IMR-90 (cell line): ENCODE results near the gene EDN3. TPM values are rescaled to one million over a fixed set of nuclear protein-coding genes. Genes with fewer than 3 reads are reported as not detected.

ENCODE experiments used
- ATAC-seq: fragments of 200-7000 bp; cut with Tn5 transposase; 2 replicates; pipeline ENCODE4 v1.9.1; 2020; ENCODE audit warnings: low read depth, mild to moderate bottlenecking, moderate library complexity
- BruUV-seq: library from RNA; stranded (reverse); fragments of 400-500 nt; replicated peaks from 2 replicates; lab custom pipeline; 2021; lab: Mats Ljungman, UMichigan
- CTCF ChIA-PET: fragments of 300-600 bp; formaldehyde crosslinking; extraction: SDS; loops from one replicate; lab custom pipeline; 2021; ENCODE audit warnings: antibody characterized with exemption; lab: Yijun Ruan, JAX
- POLR2A ChIA-PET: fragments of 300-600 bp; sonication (Branson Sonifier 250); formaldehyde crosslinking; loops from one replicate; lab custom pipeline; 2022; ENCODE audit warnings: antibody characterized with exemption; ENCODE audit not compliant: unreplicated experiment; lab: Charles Lee
- DNase-seq: peaks from one replicate; pipeline ENCODE4 v3.0.0; 2013
- H2AFZ ChIP-seq: replicated peaks from 2 replicates; pipeline ENCODE3; 2013; ENCODE audit warnings: low read length, mild to moderate bottlenecking; ENCODE audit not compliant: poor library complexity
- H2AK5ac ChIP-seq: 2 replicates; pipeline ENCODE4 v1.6.1; 2013; ENCODE audit warnings: low read depth, low read length, inconsistent platforms
- H2AK9ac ChIP-seq: replicated peaks from 2 replicates; pipeline ENCODE3; 2013; ENCODE audit warnings: mild to moderate bottlenecking, low read depth, low read length, moderate library complexity; ENCODE audit not compliant: poor library complexity
- H2BK120ac ChIP-seq: 2 replicates; pipeline ENCODE4 v1.6.1; 2013; ENCODE audit warnings: low read depth, low read length, inconsistent platforms
- H2BK15ac ChIP-seq: 3 replicates; pipeline ENCODE4 v1.6.1; 2013; ENCODE audit warnings: low read depth, low read length, inconsistent platforms
- H2BK20ac ChIP-seq: 2 replicates; pipeline ENCODE4 v1.6.1; 2013; ENCODE audit warnings: low read depth, mild to moderate bottlenecking, inconsistent platforms, low read length, moderate library complexity
- H2BK5ac ChIP-seq: 2 replicates; pipeline ENCODE4 v1.6.1; 2013; ENCODE audit warnings: mild to moderate bottlenecking, low read depth, low read length, inconsistent platforms; ENCODE audit not compliant: poor library complexity, severe bottlenecking
- H3K14ac ChIP-seq: replicated peaks from 2 replicates; pipeline ENCODE4 v1.6.1; 2013; ENCODE audit warnings: low read depth, low read length, inconsistent platforms
- H3K18ac ChIP-seq: 2 replicates; pipeline ENCODE4 v1.6.1; 2013; ENCODE audit warnings: low read depth, low read length, control low read depth
- H3K23ac ChIP-seq: 2 replicates; pipeline ENCODE4 v1.6.1; 2013; ENCODE audit warnings: low read depth, low read length, inconsistent platforms
- H3K27ac ChIP-seq: 2 replicates; pipeline ENCODE4 v1.5.1; 2013; ENCODE audit warnings: mild to moderate bottlenecking, control low read depth, low read length; ENCODE audit not compliant: insufficient read depth
- H3K27me3 ChIP-seq: 2 replicates; pipeline ENCODE4 v1.6.1; 2013; ENCODE audit warnings: low read length; ENCODE audit not compliant: control insufficient read depth, insufficient read depth
- H3K36me3 ChIP-seq: 2 replicates; pipeline ENCODE4 v1.6.1; 2013; ENCODE audit warnings: low read length, mixed read lengths; ENCODE audit not compliant: control insufficient read depth, insufficient read depth
- H3K4ac ChIP-seq: 2 replicates; pipeline ENCODE4 v1.6.1; 2013; ENCODE audit warnings: low read depth, low read length, inconsistent platforms
- H3K4me1 ChIP-seq: 2 replicates; pipeline ENCODE4 v1.6.1; 2013; ENCODE audit warnings: low read length, mixed read lengths; ENCODE audit not compliant: control insufficient read depth, insufficient read depth
- H3K4me2 ChIP-seq: 2 replicates; pipeline ENCODE4 v1.6.1; 2013; ENCODE audit warnings: low read depth, mild to moderate bottlenecking, control low read depth, low read length, moderate library complexity
- H3K4me3 ChIP-seq: 2 replicates; pipeline ENCODE4 v1.5.1; 2013; ENCODE audit warnings: low read depth, mild to moderate bottlenecking, control low read depth, low read length, moderate library complexity; ENCODE audit not compliant: insufficient read depth
- H3K56ac ChIP-seq: 2 replicates; pipeline ENCODE4 v1.6.1; 2013; ENCODE audit warnings: low read length, inconsistent platforms; ENCODE audit not compliant: insufficient read depth; ENCODE audit errors: extremely low read depth
- H3K79me1 ChIP-seq, 2 experiments: 2 replicates each; pipeline ENCODE4 v1.6.1; 2013; ENCODE audit warnings: low read length in 2 of 2, inconsistent platforms in 1 of 2, low read depth in 1 of 2
- H3K9ac ChIP-seq: 2 replicates; pipeline ENCODE4 v1.6.1; 2013; ENCODE audit warnings: low read depth, low read length, control low read depth
- H3K9me1 ChIP-seq: 2 replicates; pipeline ENCODE4 v1.6.1; 2013; ENCODE audit warnings: low read length, inconsistent platforms; ENCODE audit not compliant: insufficient read depth
- H3K9me3 ChIP-seq: 2 replicates; pipeline ENCODE4 v1.6.1; 2013; ENCODE audit warnings: low read length; ENCODE audit not compliant: control insufficient read depth, insufficient read depth
- H4K20me1 ChIP-seq: 2 replicates; pipeline ENCODE4 v1.6.1; 2013; ENCODE audit warnings: low read length, inconsistent platforms; ENCODE audit not compliant: insufficient read depth
- H4K5ac ChIP-seq: 2 replicates; pipeline ENCODE4 v1.6.1; 2013; ENCODE audit warnings: mild to moderate bottlenecking, low read depth, low read length, control low read depth
- H4K8ac ChIP-seq, 2 experiments: 2 replicates each; pipeline ENCODE4 v1.6.1; 2013; ENCODE audit warnings: low read depth in 2 of 2, low read length in 2 of 2, control low read depth in 1 of 2, inconsistent platforms in 1 of 2
- H4K91ac ChIP-seq: 2 replicates; pipeline ENCODE4 v1.6.1; 2013; ENCODE audit warnings: low read depth, low read length, inconsistent platforms; ENCODE audit not compliant: insufficient read depth
- BHLHE40 ChIP-seq: fragments of 150-350 bp; IDR thresholded peaks from 2 replicates; pipeline ENCODE4 v1.6.1; 2016; ENCODE audit warnings: mild to moderate bottlenecking, low read depth, low read length
- CEBPB ChIP-seq: IDR thresholded peaks from 2 replicates; pipeline ENCODE4 v1.6.1; 2012; ENCODE audit warnings: low read depth, low read length, improper control_type of control experiment
- CHD1 ChIP-seq: IDR thresholded peaks from 2 replicates; pipeline ENCODE4 v1.6.1; 2012; ENCODE audit warnings: low read depth, low read length, improper control_type of control experiment
- CTCF ChIP-seq: conservative IDR thresholded peaks from 2 replicates; pipeline ENCODE4 v1.5.1; 2012; ENCODE audit warnings: mild to moderate bottlenecking, low read depth, low read length, improper control_type of control experiment
- ELK1 ChIP-seq: fragments of 150-350 bp; IDR thresholded peaks from 2 replicates; pipeline ENCODE4 v1.6.1; 2016; ENCODE audit warnings: low read depth, mild to moderate bottlenecking, low read length, moderate library complexity, borderline replicate concordance
- FOS ChIP-seq: fragments of 150-350 bp; IDR thresholded peaks from 2 replicates; pipeline ENCODE4 v1.6.1; 2016; ENCODE audit warnings: low read depth, low read length
- MAFK ChIP-seq: IDR thresholded peaks from 2 replicates; pipeline ENCODE4 v1.6.1; 2012; ENCODE audit warnings: low read depth, low read length, improper control_type of control experiment
- MAZ ChIP-seq: IDR thresholded peaks from 2 replicates; pipeline ENCODE4 v1.6.1; 2012; ENCODE audit warnings: low read depth, mild to moderate bottlenecking, low read length, improper control_type of control experiment, moderate library complexity, borderline replicate concordance
- MXI1 ChIP-seq: IDR thresholded peaks from 2 replicates; pipeline ENCODE4 v1.6.1; 2012; ENCODE audit warnings: low read depth, mild to moderate bottlenecking, low read length, moderate library complexity, borderline replicate concordance
- NFE2L2 ChIP-seq: fragments of 150-350 bp; IDR thresholded peaks from 2 replicates; pipeline ENCODE4 v1.6.1; 2016; ENCODE audit warnings: low read depth, mild to moderate bottlenecking, low read length
- POLR2A ChIP-seq: IDR thresholded peaks from 2 replicates; pipeline ENCODE4 v1.6.1; 2012; ENCODE audit warnings: mild to moderate bottlenecking, low read depth, low read length
- RAD21 ChIP-seq: IDR thresholded peaks from 2 replicates; pipeline ENCODE4 v1.6.1; 2012; ENCODE audit warnings: low read length, improper control_type of control experiment
- RCOR1 ChIP-seq: IDR thresholded peaks from 2 replicates; pipeline ENCODE4 v1.6.1; 2012; ENCODE audit warnings: mild to moderate bottlenecking, low read length, improper control_type of control experiment; ENCODE audit not compliant: insufficient replicate concordance
- RFX5 ChIP-seq: IDR thresholded peaks from 2 replicates; pipeline ENCODE4 v1.8.0; 2012; ENCODE audit warnings: low read depth, mild to moderate bottlenecking, low read length, moderate library complexity
- SMC3 ChIP-seq: fragments of 150-350 bp; IDR thresholded peaks from 2 replicates; pipeline ENCODE4 v1.6.1; 2016; ENCODE audit warnings: low read depth, mild to moderate bottlenecking, antibody characterized with exemption, low read length, moderate library complexity
- USF2 ChIP-seq: fragments of 150-350 bp; IDR thresholded peaks from 2 replicates; pipeline ENCODE4 v1.6.1; 2017; ENCODE audit warnings: mild to moderate bottlenecking, antibody characterized with exemption, low read length, low read depth
- WGBS, 2 experiments: methylation state at CpG; one replicate each; pipeline versions ENCODE4 v1.1.5 to v1.1.7; 2013; ENCODE audit warnings: missing lambda C conversion rate in 2 of 2; ENCODE audit not compliant: insufficient read length in 1 of 2; ENCODE audit errors: extremely low coverage in 2 of 2; 5-methylcytosine and 5-hydroxymethylcytosine counted together
- dilution Hi-C: fragments of 300-500 bp; cut with HindIII; formaldehyde crosslinking; loops from one replicate; pipeline ENCODE4 v1.14.3; 2018; ENCODE audit warnings: low sequenced_read_pairs; ENCODE audit not compliant: unreplicated experiment
- in situ Hi-C: fragments of 300-500 bp; cut with MboI; formaldehyde crosslinking; loops from 3 replicates; pipeline ENCODE4 v1.14.3; 2019; ENCODE audit warnings: low sequenced_read_pairs, inconsistent platforms, mixed read lengths
- intact Hi-C: fragments of 100-400 bp; cut with micrococcal nuclease; formaldehyde crosslinking; loops from 2 replicates; pipeline ENCODE4 v1.10.0; 2022
- polyA plus RNA-seq, 3 experiments: library from polyadenylated mRNA; depleted of rRNA; stranded (reverse); fragments of >200 nt; gene quantifications; 2 replicates each; pipeline ENCODE4 v1.2.3, GENCODE V29; 2012; ENCODE audit warnings: low replicate concordance in 1 of 3
- total RNA-seq: library from RNA; depleted of rRNA; stranded (reverse); fragments of >200 nt; gene quantifications from 2 replicates; pipeline ENCODE4 v1.2.3, GENCODE V29; 2012

EDN3 gene
- total and polyA plus RNA-seq, 2 of the 4 experiments (the other 2 are of a cell fraction): not detected

- Histone ChIP-seq H4K8ac (no peak overlapping the region), H4K5ac (no peak overlapping the region), H3K4me3 (no peak overlapping the region), H2BK5ac (no peak overlapping the region), H3K4me2 (no peak overlapping the region), H2AK9ac (no peak overlapping the region), H3K4ac (no peak overlapping the region), H4K91ac (no peak overlapping the region), H3K9me1 (no peaks in the 10 kb centered on the region), H3K27me3 (no peaks in the 10 kb centered on the region), H3K9ac (no peak overlapping the region), H2BK15ac (no peak overlapping the region), H3K14ac (no peak overlapping the region), H3K36me3 (no peaks in the 10 kb centered on the region), H3K23ac (no peak overlapping the region), H3K56ac (no peak overlapping the region), H3K4me1 (no peaks in the 10 kb centered on the region), H3K9me3 (0 out of 2 replicates have a peak, but pooled peaks cover 6% of the 10 kb centered on the region), H2BK20ac (no peak overlapping the region), H3K27ac (no peak overlapping the region), H2AFZ (no peak overlapping the region), H3K18ac (no peak overlapping the region), H2AK5ac (no peak overlapping the region), H2BK120ac (no peak overlapping the region), H3K79me1 (no peaks in the 10 kb centered on the region), H4K20me1 (no peaks in the 10 kb centered on the region)
- in situ Hi-C loops (no loop called here), intact Hi-C loops (no loop called here), dilution Hi-C loops (no loop called here)
- POLR2A ChIA-PET: no interaction called here
- TF ChIP-seq RFX5 (no peak), USF2 (no peak), MAFK (no peak), ELK1 (no peak), NFE2L2 (no peak), CHD1 (no peak), SMC3 (no peak), BHLHE40 (no peak), POLR2A (no peak), FOS (no peak), CEBPB (no peak), RAD21 (no peak), RCOR1 (no peak), MXI1 (no peak), MAZ (no peak), CTCF (no peak)
- DNase-seq (no peak), ATAC-seq (no peak)
- WGBS, 2 experiments: 60% methylated on average over 3 of the region's 12 CpGs; no CpG with 5 or more reads in 1 of the 2 experiments
- no TSS peak for BruUV-seq
- CTCF ChIA-PET: no interaction called here
Observed at GRCh38 chr20:59363101-59363500, 62.7 kb downstream of the EDN3 start.
